ENCODE measurements around the gene AGBL4. TPM values are rescaled to one million over a fixed set of nuclear protein-coding genes. Genes with fewer than 3 reads are reported as not detected.

Gene AGBL4
- total RNA-seq, 4 donors from 2014 or later, result 0.44 to 1.5 (median 1.2) TPM; not detected in 1

- Histone ChIP-seq H3K4me3 (no peak overlapping the region), H3K27ac (no peak overlapping the region), H3K27me3 (no peaks in the 10 kb centered on the region), H3K36me3 (no peaks in the 10 kb centered on the region), H3K4me1 (no peaks in the 10 kb centered on the region), H3K9me3 (no peaks in the 10 kb centered on the region)
- no peak for DNase-seq (ENCODE audit: low spot score in 2 of 2)
- TF ChIP-seq EP300 (IDR thresholded peaks at IDR 0.05) (no peak), POLR2A (IDR thresholded peaks at IDR 0.05) (no peak)
- TF ChIP-seq, protein P1, sequence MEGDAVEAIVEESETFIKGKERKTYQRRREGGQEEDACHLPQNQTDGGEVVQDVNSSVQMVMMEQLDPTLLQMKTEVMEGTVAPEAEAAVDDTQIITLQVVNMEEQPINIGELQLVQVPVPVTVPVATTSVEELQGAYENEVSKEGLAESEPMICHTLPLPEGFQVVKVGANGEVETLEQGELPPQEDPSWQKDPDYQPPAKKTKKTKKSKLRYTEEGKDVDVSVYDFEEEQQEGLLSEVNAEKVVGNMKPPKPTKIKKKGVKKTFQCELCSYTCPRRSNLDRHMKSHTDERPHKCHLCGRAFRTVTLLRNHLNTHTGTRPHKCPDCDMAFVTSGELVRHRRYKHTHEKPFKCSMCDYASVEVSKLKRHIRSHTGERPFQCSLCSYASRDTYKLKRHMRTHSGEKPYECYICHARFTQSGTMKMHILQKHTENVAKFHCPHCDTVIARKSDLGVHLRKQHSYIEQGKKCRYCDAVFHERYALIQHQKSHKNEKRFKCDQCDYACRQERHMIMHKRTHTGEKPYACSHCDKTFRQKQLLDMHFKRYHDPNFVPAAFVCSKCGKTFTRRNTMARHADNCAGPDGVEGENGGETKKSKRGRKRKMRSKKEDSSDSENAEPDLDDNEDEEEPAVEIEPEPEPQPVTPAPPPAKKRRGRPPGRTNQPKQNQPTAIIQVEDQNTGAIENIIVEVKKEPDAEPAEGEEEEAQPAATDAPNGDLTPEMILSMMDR (IDR thresholded peaks at IDR 0.05), result no peak
These were observed 917.3 kb downstream of the AGBL4 start for GRCh38 chr1:49106445-49106844.

- Histone ChIP-seq H3K9me3 (no peaks in the 10 kb centered on the region), H3K27ac (no peak overlapping the region), H3K36me3 (no peaks in the 10 kb centered on the region), H3K4me1 (no peaks in the 10 kb centered on the region), H3K27me3 (no peaks in the 10 kb centered on the region), H3K4me3 (no peak overlapping the region)
- WGBS, 2 donors, result 53 to 58% methylated on average over 3 of the region's 3 CpGs
- TF ChIP-seq POLR2A (IDR thresholded peaks at IDR 0.05) (no peak), EP300 (IDR thresholded peaks at IDR 0.05) (no peak)
- TF ChIP-seq, protein P1 (IDR thresholded peaks at IDR 0.05), result no peak
- DNase-seq (ENCODE audit: low spot score in 2 of 2), result no peak
These were observed 919.2 kb downstream of the AGBL4 start for GRCh38 chr1:49104575-49104974.

DNA sequence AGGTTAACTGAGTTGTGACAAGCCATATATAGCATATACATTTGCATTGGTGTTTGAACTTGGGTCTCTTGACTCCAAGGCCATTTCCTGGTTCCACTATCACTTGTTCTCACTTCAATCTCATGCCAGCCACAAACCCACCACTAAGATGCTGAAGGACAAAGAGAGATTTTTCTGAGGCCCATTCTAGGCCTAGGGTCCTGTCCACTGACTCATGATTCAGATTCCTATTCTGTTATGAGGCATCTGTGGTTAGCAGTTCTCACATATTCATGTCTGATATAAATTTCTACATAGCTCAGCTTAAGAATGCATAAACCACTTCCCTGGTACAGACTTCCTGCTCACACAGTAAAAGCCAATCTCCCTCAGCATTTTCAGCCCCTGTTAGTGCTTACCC, 921.0 kb downstream of the AGBL4 start:
- Histone ChIP-seq H3K27me3 (no peaks in the 10 kb centered on the region), H3K4me1 (no peaks in the 10 kb centered on the region), H3K9me3 (no peaks in the 10 kb centered on the region), H3K4me3 (no peak overlapping the region), H3K27ac (no peak overlapping the region), H3K36me3 (no peaks in the 10 kb centered on the region)
- TF ChIP-seq EP300 (IDR thresholded peaks at IDR 0.05) (no peak), POLR2A (IDR thresholded peaks at IDR 0.05) (no peak)
- TF ChIP-seq, protein P1 (IDR thresholded peaks at IDR 0.05), result no peak
- no peak for DNase-seq (ENCODE audit: low spot score in 2 of 2)

DNA sequence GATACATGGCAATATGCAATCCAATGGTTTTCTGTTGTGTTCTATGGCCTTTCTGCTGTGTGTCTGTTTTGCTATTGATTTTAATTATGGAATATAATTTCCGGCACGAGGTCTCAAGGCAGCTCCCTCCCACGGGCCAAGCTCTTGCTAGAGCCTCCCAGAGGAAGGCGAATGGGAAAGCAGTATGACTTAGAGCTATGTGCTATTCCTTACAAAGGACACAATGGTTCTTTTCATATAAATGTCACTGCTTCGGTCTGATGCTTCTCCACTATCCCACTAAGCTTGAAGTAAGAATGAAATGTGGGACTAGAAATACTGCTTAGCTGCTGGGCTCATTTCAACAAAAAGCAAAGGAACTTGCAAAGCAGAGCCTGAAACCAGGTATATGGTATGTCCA, 924.9 kb downstream of the AGBL4 start:
- H3K4me3 ChIP-seq, result no peak overlapping the region
- H3K4me1 ChIP-seq, result no peaks in the 10 kb centered on the region
- peak overlapping the region in 2 of 4 donors; percentile 6 to 72 for H3K27ac ChIP-seq
- DNase-seq (ENCODE audit: low spot score in 2 of 2), result no peak
- WGBS, 2 donors, result 39 to 48% methylated on average over 5 of the region's 5 CpGs
- H3K36me3 ChIP-seq, result no peaks in the 10 kb centered on the region
- H3K9me3 ChIP-seq, result peaks cover 0 to 4% (median 0%) of the 10 kb centered on the region in 4 donors
- TF ChIP-seq POLR2A (IDR thresholded peaks at IDR 0.05) (no peak), EP300 (IDR thresholded peaks at IDR 0.05) (no peak)
- TF ChIP-seq, protein P1 (IDR thresholded peaks at IDR 0.05), result no peak
- H3K27me3 ChIP-seq, result no peaks in the 10 kb centered on the region

- no peaks in the 10 kb centered on the region for H3K27me3 ChIP-seq
- peaks cover 0 to 40% (median 4%) of the 10 kb centered on the region in 4 donors for H3K9me3 ChIP-seq
- H3K36me3 ChIP-seq, result no peaks in the 10 kb centered on the region
- WGBS, 2 donors, result 80 to 88% methylated on average over 2 of the region's 2 CpGs
- H3K4me3 ChIP-seq, result no peak overlapping the region
- no peak for DNase-seq (ENCODE audit: low spot score in 2 of 2)
- H3K4me1 ChIP-seq, result no peaks in the 10 kb centered on the region
- no peak overlapping the region for H3K27ac ChIP-seq
- no peak for TF ChIP-seq EP300 (IDR thresholded peaks at IDR 0.05)
- TF ChIP-seq, protein P1 (IDR thresholded peaks at IDR 0.05), result no peak
These were observed 937.4 kb downstream of the AGBL4 start for GRCh38 chr1:49086327-49086726.
